Measurements from ENCODE around the gene MAP3K2.

Gene MAP3K2

DNA sequence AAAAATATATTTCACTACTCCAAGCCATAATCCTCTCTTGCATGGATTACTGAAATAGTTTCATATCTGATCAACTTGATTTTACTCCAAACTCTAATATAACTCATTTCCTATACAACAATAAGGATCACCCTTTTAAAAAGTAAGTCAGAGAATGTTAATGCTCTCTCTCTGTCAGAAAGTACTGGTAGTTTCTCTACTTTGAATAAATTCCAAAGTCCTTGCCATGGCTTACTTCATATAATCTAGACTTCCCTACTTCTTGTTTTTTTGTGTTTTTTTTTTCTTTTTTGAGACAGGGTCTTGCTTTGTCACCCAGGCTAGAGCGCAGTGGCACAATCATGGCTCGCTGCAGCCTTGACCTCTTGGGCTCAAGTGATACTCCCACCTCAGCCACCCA, 36.2 kb downstream of the MAP3K2 start:
- DNase-seq (ENCODE audit: low read depth in 2 of 2), result no peak

- no peak for DNase-seq (ENCODE audit: low read depth in 2 of 2)
Observed at GRCh38 chr2:127348426-127349000, 39.3 kb downstream of the MAP3K2 start.

- DNase-seq (ENCODE audit: low read depth in 2 of 2), result no peak
Observed at GRCh38 chr2:127347734-127348392, 39.9 kb downstream of the MAP3K2 start.

DNA sequence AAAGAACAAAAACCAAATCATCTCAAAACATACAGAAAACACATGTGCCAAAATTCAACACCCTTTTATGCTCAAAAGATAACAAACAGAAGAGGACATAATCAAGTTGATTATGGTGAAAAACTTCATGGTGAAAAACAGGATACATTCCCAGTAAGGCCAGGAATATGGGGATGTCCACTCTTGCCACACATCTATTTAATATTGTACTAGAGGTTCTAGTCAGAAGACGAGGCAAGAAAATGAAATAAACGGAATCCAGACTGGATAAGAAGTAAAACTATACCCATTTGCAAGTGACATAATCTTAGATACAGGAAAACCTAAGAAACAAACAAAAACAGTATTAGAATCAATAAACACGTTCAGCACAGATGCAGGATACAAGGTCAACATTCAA, 40.8 kb downstream of the MAP3K2 start:
- no peak for DNase-seq (ENCODE audit: low read depth in 2 of 2)

- no peak for DNase-seq (ENCODE audit: low read depth in 2 of 2)
Observed at GRCh38 chr2:127343277-127343676, 44.5 kb downstream of the MAP3K2 start.

GRCh38 chr2:127342101-127342500, 45.7 kb downstream of the MAP3K2 start:
- no peak for DNase-seq (ENCODE audit: low read depth in 2 of 2)

GRCh38 chr2:127332335-127332734, 55.4 kb downstream of the MAP3K2 start:
- no peak for DNase-seq (ENCODE audit: low read depth in 2 of 2)

- no peak for DNase-seq (ENCODE audit: low read depth in 2 of 2)
Observed at GRCh38 chr2:127330753-127331152, 57.0 kb downstream of the MAP3K2 start.

GRCh38 chr2:127326289-127326945, 61.4 kb downstream of the MAP3K2 start:
- no peak for DNase-seq (ENCODE audit: low read depth in 2 of 2)

DNA sequence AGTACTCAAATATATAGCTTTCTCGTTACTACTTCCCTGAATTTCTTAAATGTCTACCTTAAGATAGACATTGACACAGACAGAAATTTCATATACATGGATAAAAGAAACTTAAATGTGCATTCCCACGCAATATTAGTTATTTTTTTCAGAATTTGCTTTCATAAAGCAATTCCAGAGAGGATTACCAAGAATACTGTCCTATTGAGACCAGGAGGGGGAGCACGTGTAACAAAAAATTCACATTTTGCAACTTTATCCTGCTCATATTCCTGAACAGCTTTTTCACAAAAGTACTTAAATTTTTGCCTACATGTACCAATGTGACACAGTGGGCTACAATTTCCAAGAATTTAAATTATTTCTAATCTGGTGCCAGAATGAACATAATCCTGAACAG, 63.1 kb downstream of the MAP3K2 start:
- DNase-seq (ENCODE audit: low read depth in 2 of 2), result no peak

DNA sequence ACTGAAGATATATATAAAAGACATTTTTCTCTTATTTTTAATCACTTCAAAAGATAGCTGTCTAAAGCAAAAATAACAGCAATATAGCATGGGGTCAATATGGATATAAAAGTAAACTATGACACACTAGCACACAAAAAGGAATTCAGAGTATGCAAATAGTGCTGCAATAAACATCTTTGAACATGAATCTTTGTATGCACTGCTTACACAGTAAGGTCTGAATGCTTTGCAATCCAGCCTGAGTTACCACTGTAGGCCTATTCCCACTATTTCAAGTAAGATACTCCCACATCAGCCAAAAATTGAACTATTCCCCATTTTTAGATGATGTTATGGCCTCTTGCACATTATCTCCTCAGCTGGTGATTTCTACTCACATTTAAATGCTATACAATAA, 66.5 kb downstream of the MAP3K2 start:
- DNase-seq (ENCODE audit: low read depth in 2 of 2), result no peak

GRCh38 chr2:127320586-127321275, 67.0 kb downstream of the MAP3K2 start:
- no peak for DNase-seq (ENCODE audit: low read depth in 2 of 2)

- no peak for DNase-seq (ENCODE audit: low read depth in 2 of 2)
Observed at GRCh38 chr2:127320067-127320466, 67.7 kb downstream of the MAP3K2 start.

DNA sequence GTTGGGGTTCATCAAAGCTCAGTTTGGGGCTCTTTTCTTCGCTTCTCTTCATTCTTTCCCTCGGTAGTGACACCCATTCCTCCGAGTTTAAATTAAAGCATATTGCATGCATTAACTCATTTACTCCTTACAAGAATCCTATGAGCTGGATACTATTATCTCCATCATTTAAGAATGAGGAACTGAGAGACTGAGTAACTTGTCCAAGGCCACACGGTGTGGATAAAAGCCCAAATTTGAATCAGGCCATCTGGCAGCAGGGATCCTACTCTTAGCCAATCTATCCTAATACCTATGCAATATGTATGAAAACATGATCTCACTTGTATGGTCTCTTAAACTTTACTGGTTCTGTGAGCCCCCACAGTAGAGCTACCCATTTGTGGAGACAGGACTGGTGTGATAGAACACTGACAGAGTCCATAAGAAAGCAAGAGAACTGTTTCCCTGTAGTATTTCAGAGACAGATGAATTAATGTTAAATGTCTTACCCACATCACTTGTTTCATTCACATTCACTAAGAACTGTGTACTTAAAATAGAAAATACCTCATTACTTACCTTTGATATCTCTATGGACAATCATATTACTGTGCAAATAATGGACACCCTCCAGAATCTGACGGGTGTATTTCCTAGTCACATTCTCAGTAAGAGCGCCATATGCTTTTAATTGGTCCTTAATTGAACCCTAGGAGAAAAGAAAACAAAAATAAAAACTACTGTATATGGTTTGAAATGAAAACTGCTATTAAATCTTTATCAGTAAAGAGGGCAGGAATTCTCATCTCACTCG, 73.4 kb downstream of the MAP3K2 start:
- DNase-seq (ENCODE audit: low read depth in 2 of 2), result no peak

DNA sequence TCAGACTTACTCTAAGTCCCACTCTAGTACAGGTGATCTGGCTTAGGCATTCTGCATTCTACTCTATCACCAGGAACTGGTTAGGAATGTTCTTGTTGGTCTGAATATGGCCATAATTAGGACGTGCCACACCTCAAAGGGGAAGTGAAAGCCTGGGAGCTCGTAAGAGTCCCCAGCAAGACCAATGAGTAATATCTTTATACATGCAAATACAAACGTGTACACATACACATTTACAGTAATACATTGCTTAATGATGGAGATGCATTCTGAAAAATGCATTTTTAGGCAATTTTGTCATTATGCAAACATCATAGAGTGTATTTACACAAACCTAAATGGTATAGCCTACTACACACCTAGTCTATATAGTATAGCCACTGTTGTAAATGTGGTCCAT, 74.4 kb downstream of the MAP3K2 start:
- DNase-seq (ENCODE audit: low read depth in 2 of 2), result no peak

DNA sequence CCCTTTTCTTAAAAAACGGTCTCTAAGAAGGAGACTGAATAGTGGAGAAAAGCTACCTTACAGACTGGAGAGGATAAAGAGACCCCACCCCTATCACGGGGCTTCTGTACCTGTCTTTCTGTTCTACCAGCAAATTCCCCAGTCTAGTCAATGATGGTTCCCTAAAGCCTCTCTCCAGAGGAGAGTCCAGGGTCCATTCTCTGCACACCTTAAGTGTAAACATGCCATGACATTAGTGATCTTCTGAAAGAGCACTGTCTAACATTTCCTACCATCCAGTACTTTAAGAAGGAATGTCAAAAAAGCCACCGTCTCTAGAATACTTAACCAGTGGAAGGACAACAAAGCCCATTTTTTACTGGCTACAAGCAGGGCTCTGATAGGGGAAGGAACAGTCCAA, 76.8 kb downstream of the MAP3K2 start:
- no peak for DNase-seq (ENCODE audit: low read depth in 2 of 2)

DNA sequence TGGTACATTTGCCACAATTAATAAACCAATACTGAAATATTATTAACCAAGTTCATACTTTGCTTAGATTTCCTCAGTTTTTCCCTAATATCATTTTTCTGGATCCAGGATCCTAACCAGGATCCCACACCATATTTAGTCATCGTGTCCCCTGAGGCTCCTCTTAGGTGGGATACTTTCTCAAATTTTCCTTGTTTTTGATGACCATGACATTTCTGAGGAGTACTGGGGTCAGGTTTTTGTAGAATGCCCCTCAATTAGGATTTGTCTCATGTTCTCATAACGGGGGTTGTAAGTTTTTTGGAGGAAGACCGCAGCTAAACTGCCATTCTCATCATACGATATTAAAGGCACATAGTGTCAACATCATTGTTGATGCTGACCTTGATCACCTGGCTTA, 78.3 kb downstream of the MAP3K2 start:
- DNase-seq (ENCODE audit: low read depth in 2 of 2), result no peak

DNA sequence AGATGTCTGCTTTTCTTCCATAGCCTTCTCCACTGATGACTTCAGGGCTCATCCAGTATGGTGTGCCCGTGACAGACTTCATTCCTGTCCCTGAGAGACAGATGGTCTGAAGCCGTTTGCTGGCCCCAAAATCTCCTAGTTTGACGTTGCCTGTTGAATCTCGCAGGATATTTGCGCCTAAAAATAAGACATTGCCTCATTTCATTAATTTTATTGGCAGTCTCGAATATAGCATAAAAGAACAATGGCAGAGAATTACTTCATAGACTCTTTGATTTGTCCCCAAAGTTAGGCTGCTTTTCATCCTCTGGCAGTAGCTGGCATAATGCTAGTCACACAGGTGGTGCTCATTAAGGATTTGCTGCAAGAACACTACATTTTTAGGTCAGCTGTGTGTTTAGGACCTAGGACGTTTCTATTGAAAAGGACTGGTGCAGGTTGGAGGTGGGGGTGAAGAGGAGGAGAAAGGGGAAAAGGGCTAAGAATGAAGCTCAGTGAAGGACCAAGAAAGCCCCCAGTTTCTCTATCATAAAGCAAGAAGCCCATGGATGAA, 79.1 kb downstream of the MAP3K2 start:
- DNase-seq (ENCODE audit: low read depth in 2 of 2), result no peak

DNA sequence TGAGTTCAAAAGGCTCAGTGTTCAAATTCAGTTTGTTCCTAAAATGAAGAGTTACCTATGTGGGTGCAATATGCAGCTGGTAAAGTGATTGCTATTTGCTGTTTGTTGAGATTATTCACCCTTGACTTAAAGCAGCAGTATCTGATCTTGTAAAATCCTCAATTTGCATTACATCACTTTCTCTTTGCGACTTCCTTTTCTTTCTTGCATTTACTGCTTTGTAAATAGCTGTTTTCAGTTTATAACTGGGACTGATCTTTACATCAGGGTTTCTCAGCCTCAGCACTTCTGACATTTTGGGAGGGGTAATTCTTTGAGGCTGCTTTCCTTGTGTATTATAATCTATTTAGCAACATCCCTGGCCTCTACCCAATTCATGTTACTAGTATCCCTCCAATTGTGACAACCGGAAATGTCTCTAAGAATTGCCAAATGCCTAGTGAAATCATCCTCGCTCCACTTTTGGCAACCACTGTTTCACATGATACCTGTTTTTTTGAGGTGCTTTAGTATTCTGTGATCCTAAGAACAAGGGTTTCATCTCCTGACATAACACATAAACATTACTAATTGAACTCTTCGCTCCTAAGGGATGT, 81.7 kb downstream of the MAP3K2 start:
- no peak for DNase-seq (ENCODE audit: low read depth in 2 of 2)

- DNase-seq (ENCODE audit: low read depth in 2 of 2), result no peak
Observed at GRCh38 chr2:127302168-127302567, 85.6 kb downstream of the MAP3K2 start.

All from stimulated activated CD4-positive, alpha-beta T cell treated with anti-CD3 and anti-CD28 coated beads, Interleukin-4, amount 100 ng/mL, for 48 hours (primary cell).